Tibial nerve (tissue), 4 donors: ENCODE results near the gene MYOZ3. TPM values are rescaled to one million over a fixed set of nuclear protein-coding genes. Genes with fewer than 3 reads are reported as not detected.
A peak's percentile ranks its signal among the peaks of the same experiment; 100 is the strongest.

Source experiments
- DNase-seq, 2 donors: peaks; one replicate each; pipeline ENCODE4 v3.0.0-alpha.2; 2019; ENCODE audit warnings: low spot score in 2 of 2
- H3K27ac ChIP-seq, 4 donors: fragments of 200-600 bp; sonication (generic) in 3 of 4; one replicate each; pipeline ENCODE4 v1.5.1; 2017 to 2019; ENCODE audit warnings: mild to moderate bottlenecking in 1 of 4
- H3K27me3 ChIP-seq, 2 donors: fragments of 200-600 bp; sonication (generic) in 1 of 2; one replicate each; pipeline versions ENCODE4 v1.5.1 to v1.6.0; 2017 to 2019
- H3K36me3 ChIP-seq, 3 donors: fragments of 200-600 bp; sonication (generic); one replicate each; pipeline ENCODE4 v1.5.1; 2018 to 2019
- H3K4me1 ChIP-seq, 4 donors: fragments of 200-600 bp; sonication (generic) in 3 of 4; one replicate each; pipeline ENCODE4 v1.5.1; 2017 to 2019
- H3K4me3 ChIP-seq, 4 donors: fragments of 200-600 bp; sonication (generic) in 3 of 4; one replicate each; pipeline ENCODE4 v1.5.1; 2017 to 2019; ENCODE audit warnings: mild to moderate bottlenecking in 1 of 4, moderate library complexity in 1 of 4
- H3K9me3 ChIP-seq, 4 donors: fragments of 200-600 bp; sonication (generic) in 3 of 4; one replicate each; pipeline ENCODE4 v1.5.1; 2017 to 2019
- EP300 ChIP-seq, 2 donors: sonication (generic); formaldehyde crosslinking; IDR thresholded peaks; one replicate each; pipeline ENCODE4 v1.6.1; 2017; ENCODE audit warnings: antibody characterized with exemption in 2 of 2, mild to moderate bottlenecking in 1 of 2
- POLR2A ChIP-seq, 2 donors: fragments of 450-650 bp; IDR thresholded peaks; one replicate each; pipeline ENCODE4 v1.6.1; 2017; ENCODE audit warnings: antibody characterized with exemption in 2 of 2, mild to moderate bottlenecking in 2 of 2, moderate library complexity in 2 of 2
- WGBS, 2 donors: methylation state at CpG; one replicate each; pipeline ENCODE4 v1.1.5; 2018; 5-methylcytosine and 5-hydroxymethylcytosine counted together
- total RNA-seq, 4 donors: library from RNA; depleted of rRNA; stranded (reverse); fragments of >200 nt; gene quantifications; one replicate each; pipeline ENCODE4 v1.1.0, GENCODE V29; 2016
- TF ChIP-seq, protein P1 (sequence below), 5 experiments: fragments of 200-600 bp in 3 of 5; fragments of 450-650 bp in 2 of 5; sonication (generic) in 3 of 5; IDR thresholded peaks; one replicate each; pipeline ENCODE4 v1.5.1; 2016 to 2019; ENCODE audit warnings: antibody characterized with exemption in 5 of 5, mild to moderate bottlenecking in 3 of 5, moderate library complexity in 2 of 5

MYOZ3 gene
- total RNA-seq, 4 donors from 2014 or later: 0.30 to 9.0 (median 4.6) TPM

DNA sequence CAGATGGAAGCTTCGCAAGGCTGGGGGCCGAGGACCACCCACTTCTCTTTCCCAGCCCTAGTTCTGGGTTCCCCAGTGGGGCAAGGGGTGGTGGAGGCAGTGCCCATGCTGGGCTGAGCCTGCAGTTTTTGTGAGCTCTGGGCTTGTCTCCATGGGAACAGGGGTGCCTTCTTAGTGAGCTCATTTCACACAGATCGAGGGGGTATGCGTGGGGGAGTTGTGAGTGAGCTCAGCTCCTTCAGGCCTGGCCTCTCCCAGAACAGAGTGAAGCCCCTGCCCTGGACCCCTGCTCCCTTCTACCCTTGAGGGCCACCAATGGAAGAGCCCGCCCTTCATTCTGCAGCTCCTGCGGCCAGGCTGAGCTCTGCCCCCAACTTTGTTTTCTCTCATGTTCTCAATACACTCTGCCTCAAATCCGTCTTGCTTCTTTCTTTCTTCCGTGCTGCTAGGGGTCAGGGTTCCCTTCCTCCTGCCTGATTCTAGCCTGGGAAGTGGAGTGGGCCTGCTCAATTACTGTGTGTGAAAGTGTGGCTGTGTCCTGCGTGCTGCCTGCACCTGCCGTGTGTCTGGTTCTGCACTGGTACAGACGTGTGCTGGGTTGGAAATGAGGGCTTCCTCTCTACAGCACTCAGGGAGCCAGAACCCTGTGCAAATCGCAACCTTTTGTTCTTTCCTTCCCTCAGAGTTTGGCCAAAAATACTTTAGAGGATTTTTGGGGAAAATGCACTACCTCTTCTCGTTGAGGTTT is 9.0 kb upstream of the MYOZ3 start:
- TF ChIP-seq EP300 (IDR thresholded peaks at IDR 0.05) (no peak), POLR2A (IDR thresholded peaks at IDR 0.05) (no peak)
- TF ChIP-seq, protein P1, sequence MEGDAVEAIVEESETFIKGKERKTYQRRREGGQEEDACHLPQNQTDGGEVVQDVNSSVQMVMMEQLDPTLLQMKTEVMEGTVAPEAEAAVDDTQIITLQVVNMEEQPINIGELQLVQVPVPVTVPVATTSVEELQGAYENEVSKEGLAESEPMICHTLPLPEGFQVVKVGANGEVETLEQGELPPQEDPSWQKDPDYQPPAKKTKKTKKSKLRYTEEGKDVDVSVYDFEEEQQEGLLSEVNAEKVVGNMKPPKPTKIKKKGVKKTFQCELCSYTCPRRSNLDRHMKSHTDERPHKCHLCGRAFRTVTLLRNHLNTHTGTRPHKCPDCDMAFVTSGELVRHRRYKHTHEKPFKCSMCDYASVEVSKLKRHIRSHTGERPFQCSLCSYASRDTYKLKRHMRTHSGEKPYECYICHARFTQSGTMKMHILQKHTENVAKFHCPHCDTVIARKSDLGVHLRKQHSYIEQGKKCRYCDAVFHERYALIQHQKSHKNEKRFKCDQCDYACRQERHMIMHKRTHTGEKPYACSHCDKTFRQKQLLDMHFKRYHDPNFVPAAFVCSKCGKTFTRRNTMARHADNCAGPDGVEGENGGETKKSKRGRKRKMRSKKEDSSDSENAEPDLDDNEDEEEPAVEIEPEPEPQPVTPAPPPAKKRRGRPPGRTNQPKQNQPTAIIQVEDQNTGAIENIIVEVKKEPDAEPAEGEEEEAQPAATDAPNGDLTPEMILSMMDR (IDR thresholded peaks at IDR 0.05): no peak
- H3K36me3 ChIP-seq: peaks cover 0 to 31% (median 9%) of the 10 kb centered on the region in 3 donors
- peaks cover 0 to 96% (median 45%) of the 10 kb centered on the region in 4 donors for H3K4me1 ChIP-seq
- 34 to 42% methylated on average over 13 of the region's 13 CpGs for WGBS, 2 donors
- H3K4me3 ChIP-seq: no peak overlapping the region
- no peaks in the 10 kb centered on the region for H3K27me3 ChIP-seq
- DNase-seq: no peak
- peak overlapping the region; percentile 33 to 86 (median 62) for H3K27ac ChIP-seq
- H3K9me3 ChIP-seq: no peaks in the 10 kb centered on the region

DNA sequence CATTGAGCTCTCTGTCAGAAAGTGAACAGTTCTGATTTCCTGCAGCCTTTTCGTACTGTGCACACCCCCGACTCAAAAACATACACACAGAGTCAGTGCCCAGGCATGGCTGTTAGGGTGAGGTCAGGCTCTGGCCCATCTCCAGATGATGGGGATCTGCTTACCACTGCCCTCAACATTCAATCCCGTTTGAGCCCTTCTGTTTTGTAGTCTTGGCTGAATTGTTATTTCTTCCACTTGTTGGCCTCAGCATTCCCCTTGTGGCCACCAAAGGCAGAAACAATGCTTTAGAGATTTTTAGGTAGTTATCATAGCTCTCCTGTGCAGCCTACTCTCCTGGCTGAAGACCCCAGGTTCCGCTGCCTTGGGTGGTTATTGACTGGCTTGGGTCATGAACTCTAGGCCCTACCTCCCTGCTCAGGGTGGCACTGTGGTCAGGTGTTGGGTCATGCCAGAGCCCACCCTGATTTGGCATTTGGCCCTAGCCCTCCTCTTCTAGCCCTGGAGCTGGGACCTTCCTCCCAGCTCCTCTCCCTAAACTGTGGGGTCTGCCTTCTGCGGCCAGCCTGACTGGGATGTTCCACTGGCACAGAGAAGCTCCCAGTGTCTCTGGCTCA is 7.8 kb upstream of the MYOZ3 start:
- H3K9me3 ChIP-seq: no peaks in the 10 kb centered on the region
- TF ChIP-seq, protein P1 (IDR thresholded peaks at IDR 0.05): peak in 1 of 5 experiments; percentile 20
- TF ChIP-seq POLR2A (IDR thresholded peaks at IDR 0.05): no peak
- peak overlapping the region; percentile 33 to 86 (median 64) for H3K27ac ChIP-seq
- no peak for DNase-seq
- H3K4me1 ChIP-seq: peaks cover 0 to 96% (median 44%) of the 10 kb centered on the region in 4 donors
- H3K4me3 ChIP-seq: no peak overlapping the region
- WGBS, 2 donors: 45 to 53% methylated on average over 4 to 5 of the region's 5 CpGs
- peaks cover 0 to 31% (median 8%) of the 10 kb centered on the region in 3 donors for H3K36me3 ChIP-seq
- no peaks in the 10 kb centered on the region for H3K27me3 ChIP-seq

DNA sequence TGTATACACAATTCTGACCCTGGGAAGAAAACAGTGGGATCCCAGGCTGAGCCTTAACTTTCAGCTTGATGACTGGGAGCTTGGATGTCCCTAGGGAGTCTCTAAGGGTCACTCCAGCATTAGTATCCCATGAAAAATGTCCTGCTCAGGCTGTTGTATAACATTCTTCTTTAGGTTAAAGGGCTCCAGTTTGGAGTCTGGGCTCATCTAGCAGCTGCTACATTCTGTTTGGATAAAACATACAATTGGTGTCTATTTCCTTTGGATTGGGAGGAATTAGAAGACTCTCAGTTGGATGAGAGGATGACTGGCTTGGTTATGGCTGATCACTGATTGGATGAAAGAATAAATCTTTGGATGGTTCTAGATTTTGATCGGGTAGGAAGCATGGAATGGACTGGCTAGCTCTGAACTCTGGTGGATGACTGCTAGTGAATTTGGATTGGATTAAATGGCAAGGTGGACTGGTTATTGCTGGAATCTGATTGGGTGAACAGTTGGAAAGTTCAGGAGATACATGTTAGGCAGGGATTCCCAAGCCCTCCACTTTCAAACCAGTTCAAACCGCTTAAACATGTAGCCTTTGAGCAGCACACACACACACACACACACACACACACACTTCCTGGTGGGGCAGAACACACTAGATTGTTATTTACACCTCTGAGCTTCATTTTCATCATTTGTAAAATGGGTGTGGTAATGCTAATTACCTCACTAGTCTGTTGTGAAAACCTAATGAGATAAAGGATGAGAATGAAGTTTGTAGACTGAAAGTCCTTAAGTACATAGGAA is 7.1 kb upstream of the MYOZ3 start:
- H3K27me3 ChIP-seq: no peaks in the 10 kb centered on the region
- 60 to 70% methylated on average over 2 of the region's 2 CpGs for WGBS, 2 donors
- no peak overlapping the region for H3K4me3 ChIP-seq
- peak overlapping the region in 3 of 4 donors; percentile 48 to 86 (median 85) for H3K27ac ChIP-seq
- peaks cover 0 to 96% (median 44%) of the 10 kb centered on the region in 4 donors for H3K4me1 ChIP-seq
- H3K9me3 ChIP-seq: no peaks in the 10 kb centered on the region
- DNase-seq: no peak
- TF ChIP-seq, protein P1 (IDR thresholded peaks at IDR 0.05): no peak
- TF ChIP-seq EP300 (IDR thresholded peaks at IDR 0.05) (no peak), POLR2A (IDR thresholded peaks at IDR 0.05) (no peak)
- H3K36me3 ChIP-seq: peaks cover 0 to 25% (median under 1%) of the 10 kb centered on the region in 3 donors

DNA sequence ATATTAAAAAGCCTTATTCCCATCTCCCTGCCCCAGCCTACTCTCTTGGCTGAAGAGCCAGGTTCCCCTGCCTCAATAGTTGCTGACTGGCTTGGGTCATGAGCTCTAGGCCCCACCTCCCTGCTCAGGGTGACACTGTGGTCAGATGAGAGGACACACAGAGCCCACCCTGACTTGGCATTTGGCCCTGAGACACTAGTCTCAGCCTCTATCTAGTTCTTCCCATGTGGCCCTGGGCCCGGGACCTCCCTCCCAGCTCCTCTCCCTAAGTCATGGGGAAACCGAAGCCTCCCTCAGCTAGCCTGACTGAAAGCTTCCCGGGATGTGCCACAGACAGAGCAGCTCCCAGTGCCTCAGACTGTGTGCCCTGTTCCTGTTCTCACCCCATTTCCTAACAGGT is 5.8 kb upstream of the MYOZ3 start:
- H3K9me3 ChIP-seq: no peaks in the 10 kb centered on the region
- peak overlapping the region in 2 of 4 donors; percentile 80 to 85 for H3K27ac ChIP-seq
- H3K27me3 ChIP-seq: no peaks in the 10 kb centered on the region
- peaks cover 0 to 96% (median 44%) of the 10 kb centered on the region in 4 donors for H3K4me1 ChIP-seq
- TF ChIP-seq, protein P1 (IDR thresholded peaks at IDR 0.05): no peak
- TF ChIP-seq POLR2A (IDR thresholded peaks at IDR 0.05): no peak
- no peak for TF ChIP-seq EP300 (IDR thresholded peaks at IDR 0.05)
- H3K4me3 ChIP-seq: no peak overlapping the region
- DNase-seq: no peak
- H3K36me3 ChIP-seq: peaks cover 0 to 12% (median 0%) of the 10 kb centered on the region in 3 donors
- 61 to 80% methylated on average over 3 of the region's 3 CpGs for WGBS, 2 donors
